A549 (cell line): ENCODE results near the gene DYSF.

Experiments
- CBX8 ChIP-seq: fragments of 200-600 bp; sonication (generic); IDR thresholded peaks from 2 replicates; pipeline ENCODE4 v1.6.1; 2016
- MAFK ChIP-seq: fragments of 450-650 bp; IDR thresholded peaks from 2 replicates; pipeline ENCODE4 v1.6.1; 2014; ENCODE audit not compliant: partially characterized antibody
- MAX ChIP-seq: IDR thresholded peaks from 2 replicates; pipeline ENCODE4 v1.6.1; 2012
- MAZ ChIP-seq: fragments of 150-350 bp; IDR thresholded peaks from 2 replicates; pipeline ENCODE4 v1.6.1; 2014; ENCODE audit warnings: antibody characterized with exemption, low read depth, low read length, borderline replicate concordance
- POLR2A ChIP-seq: IDR thresholded peaks from 2 replicates; pipeline ENCODE4 v1.6.1; 2012; ENCODE audit warnings: mild to moderate bottlenecking, low read length
- SMC3 ChIP-seq: fragments of >200 bp; sonication (Bioruptor Twin); formaldehyde crosslinking; IDR thresholded peaks from 3 replicates; pipeline ENCODE4 v1.6.1; 2018; ENCODE audit warnings: inconsistent platforms
- TF ChIP-seq, protein P1 (sequence below): fragments of >200 bp; sonication (Bioruptor Twin); formaldehyde crosslinking; IDR thresholded peaks from 3 replicates; pipeline ENCODE4 v1.5.1; 2016

DNA sequence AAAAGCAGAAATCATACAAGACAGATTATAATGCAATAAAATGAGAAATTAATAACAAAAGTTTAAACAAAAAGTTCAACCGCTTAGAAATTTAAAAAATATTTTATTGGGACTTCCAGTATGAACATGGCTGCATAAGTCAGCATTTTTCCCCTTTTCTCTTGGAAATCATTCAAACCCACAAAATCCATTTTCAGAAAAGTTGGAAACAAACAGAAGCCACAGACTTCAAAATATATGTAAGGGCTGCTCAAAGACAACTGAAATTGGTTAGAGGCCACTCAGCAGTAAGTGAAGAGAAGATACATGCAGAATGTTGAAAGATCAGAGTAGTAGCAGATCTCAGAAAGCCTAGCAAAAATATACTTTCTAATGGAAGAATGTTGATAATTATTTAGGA, 194.0 kb downstream of the DYSF start:
- TF ChIP-seq SMC3 (no peak), MAX (no peak), POLR2A (no peak), MAZ (no peak), MAFK (no peak), CBX8 (no peak)
- TF ChIP-seq, protein P1, sequence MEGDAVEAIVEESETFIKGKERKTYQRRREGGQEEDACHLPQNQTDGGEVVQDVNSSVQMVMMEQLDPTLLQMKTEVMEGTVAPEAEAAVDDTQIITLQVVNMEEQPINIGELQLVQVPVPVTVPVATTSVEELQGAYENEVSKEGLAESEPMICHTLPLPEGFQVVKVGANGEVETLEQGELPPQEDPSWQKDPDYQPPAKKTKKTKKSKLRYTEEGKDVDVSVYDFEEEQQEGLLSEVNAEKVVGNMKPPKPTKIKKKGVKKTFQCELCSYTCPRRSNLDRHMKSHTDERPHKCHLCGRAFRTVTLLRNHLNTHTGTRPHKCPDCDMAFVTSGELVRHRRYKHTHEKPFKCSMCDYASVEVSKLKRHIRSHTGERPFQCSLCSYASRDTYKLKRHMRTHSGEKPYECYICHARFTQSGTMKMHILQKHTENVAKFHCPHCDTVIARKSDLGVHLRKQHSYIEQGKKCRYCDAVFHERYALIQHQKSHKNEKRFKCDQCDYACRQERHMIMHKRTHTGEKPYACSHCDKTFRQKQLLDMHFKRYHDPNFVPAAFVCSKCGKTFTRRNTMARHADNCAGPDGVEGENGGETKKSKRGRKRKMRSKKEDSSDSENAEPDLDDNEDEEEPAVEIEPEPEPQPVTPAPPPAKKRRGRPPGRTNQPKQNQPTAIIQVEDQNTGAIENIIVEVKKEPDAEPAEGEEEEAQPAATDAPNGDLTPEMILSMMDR = no peak
